ENCODE results near the gene YIF1A. TPM values are rescaled to one million over a fixed set of nuclear protein-coding genes. Genes with fewer than 3 reads are reported as not detected.

Gene YIF1A
- total RNA-seq, 1 donor from 2014 or later = 123 TPM

GRCh38 chr11:66247295-66247694 is 41.6 kb downstream of the YIF1A start:
- DNase-seq (ENCODE audit: low read depth in 2 of 2) = no peak

- DNase-seq (ENCODE audit: low read depth in 2 of 2) = no peak
Observed at GRCh38 chr11:66243782-66244535, 45.0 kb downstream of the YIF1A start.

- no peak for DNase-seq (ENCODE audit: low read depth in 2 of 2)
Observed at GRCh38 chr11:66242095-66242765, 46.7 kb downstream of the YIF1A start.

- DNase-seq (ENCODE audit: low read depth in 2 of 2) = no peak
Observed at GRCh38 chr11:66240781-66241136, 48.2 kb downstream of the YIF1A start.

- DNase-seq (ENCODE audit: low read depth in 2 of 2) = no peak
Observed at GRCh38 chr11:66239998-66240780, 48.8 kb downstream of the YIF1A start.

- no peak for DNase-seq (ENCODE audit: low read depth in 2 of 2)
Observed at GRCh38 chr11:66239511-66239910, 49.4 kb downstream of the YIF1A start.

GRCh38 chr11:66238786-66239413 is 50.0 kb downstream of the YIF1A start:
- DNase-seq (ENCODE audit: low read depth in 2 of 2) = no peak

GRCh38 chr11:66237867-66238266 is 51.1 kb downstream of the YIF1A start:
- no peak for DNase-seq (ENCODE audit: low read depth in 2 of 2)

GRCh38 chr11:66235141-66235540 is 53.8 kb downstream of the YIF1A start:
- no peak for DNase-seq (ENCODE audit: low read depth in 2 of 2)

Other genes with a start within 250 kb of the YIF1A start
- 0.26 and 0.38 TPM in 2 replicates for gene GAL3ST3, start 240.0 kb downstream of the YIF1A start, total RNA-seq
- 70.3 and 72.7 TPM in 2 replicates for gene SF3B2, start 236.8 kb downstream of the YIF1A start, total RNA-seq
- 16.4 and 30.7 TPM in 2 replicates for gene PACS1, start 218.9 kb downstream of the YIF1A start, total RNA-seq
- gene KLC2, start 31.4 kb downstream of the YIF1A start, total RNA-seq = 8.5 and 9.9 TPM in 2 replicates
- gene RAB1B, start 20.5 kb downstream of the YIF1A start, total RNA-seq = 64.3 and 98.1 TPM in 2 replicates
- 0.25 TPM in 1 of 2 replicates, not detected in the other for gene CNIH2, start 11.0 kb downstream of the YIF1A start, total RNA-seq
- gene TMEM151A, start 2.8 kb upstream of the YIF1A start, total RNA-seq = under 0.01 TPM in 1 of 2 replicates, not detected in the other
- under 0.01 and 0.13 TPM in 2 replicates for gene CD248, start 27.9 kb upstream of the YIF1A start, total RNA-seq
- gene RIN1, start 47.3 kb upstream of the YIF1A start, total RNA-seq = 4.7 and 5.9 TPM in 2 replicates
- gene BRMS1, start 56.0 kb upstream of the YIF1A start, total RNA-seq = 53.1 and 53.7 TPM in 2 replicates
- 18.7 and 21.0 TPM in 2 replicates for gene B4GAT1, start 58.5 kb upstream of the YIF1A start, total RNA-seq
- 0.77 and 1.0 TPM in 2 replicates for gene SLC29A2, start 82.6 kb upstream of the YIF1A start, total RNA-seq
- gene NPAS4, start 131.9 kb upstream of the YIF1A start, total RNA-seq = not detected in 2 replicates
- 29.2 and 37.5 TPM in 2 replicates for gene MRPL11, start 149.7 kb upstream of the YIF1A start, total RNA-seq
- gene PELI3, start 177.8 kb upstream of the YIF1A start, total RNA-seq = 3.3 and 5.9 TPM in 2 replicates
- 49.9 and 56.0 TPM in 2 replicates for gene DPP3, start 191.3 kb upstream of the YIF1A start, total RNA-seq
- gene BBS1, start 221.5 kb upstream of the YIF1A start, total RNA-seq = 11.3 and 23.0 TPM in 2 replicates